ENCODE data around the gene UBAC2.

- TF ChIP-seq POLR2A (IDR thresholded peaks at IDR 0.05) (no peak), CTCF (IDR thresholded peaks at IDR 0.05) (no peak), EP300 (IDR thresholded peaks at IDR 0.05) (no peak), POLR2AphosphoS5 (IDR thresholded peaks at IDR 0.05) (no peak)
These were observed 14.7 kb downstream of the UBAC2 start for GRCh38 chr13:99215184-99215830.

All from sigmoid colon (tissue), 4 donors.